SK-N-SH (cell line): ENCODE results near the gene PJA2.

Source experiments
- CHD2 ChIP-seq: fragments of 150-350 bp; IDR thresholded peaks from 2 replicates; pipeline ENCODE4 v1.6.1; 2018; ENCODE audit warnings: low read length; ENCODE audit not compliant: partially characterized antibody
- EP300 ChIP-seq, 2 experiments: IDR thresholded peaks; 2 replicates each; pipeline versions ENCODE4 v1.4.0 to v1.6.1; 2012; ENCODE audit warnings: borderline replicate concordance in 1 of 2, low read depth in 1 of 2, low read length in 1 of 2
- FOXM1 ChIP-seq: IDR thresholded peaks from 2 replicates; pipeline ENCODE4 v1.4.0; 2012; ENCODE audit warnings: low read depth, mild to moderate bottlenecking
- GATA2 ChIP-seq: sonication (generic); formaldehyde crosslinking; IDR thresholded peaks from 2 replicates; pipeline ENCODE4 v1.5.0; 2020; ENCODE audit warnings: mild to moderate bottlenecking, missing genetic modification reagents
- POLR2AphosphoS5 ChIP-seq: IDR thresholded peaks from 2 replicates; pipeline ENCODE4 v1.6.1; 2012; ENCODE audit warnings: low read depth, low read length
- RXRA ChIP-seq: IDR thresholded peaks from 2 replicates; pipeline ENCODE4 v1.4.0; 2012; ENCODE audit warnings: low read depth, mild to moderate bottlenecking, borderline replicate concordance
- SMC3 ChIP-seq: IDR thresholded peaks from 2 replicates; pipeline ENCODE4 v1.6.1; 2012; ENCODE audit warnings: low read depth, low read length, improper control_type of control experiment
- TAF1 ChIP-seq: IDR thresholded peaks from 2 replicates; pipeline ENCODE4 v1.6.1; 2012; ENCODE audit warnings: low read depth, mild to moderate bottlenecking, low read length, moderate library complexity, borderline replicate concordance
- USF2 ChIP-seq: fragments of 150-350 bp; IDR thresholded peaks from 2 replicates; pipeline ENCODE4 v1.6.1; 2017; ENCODE audit warnings: antibody characterized with exemption, low read length, low read depth, borderline replicate concordance
- YY1 ChIP-seq: IDR thresholded peaks from 2 replicates; pipeline ENCODE4 v1.4.0; 2012; ENCODE audit warnings: low read depth, mild to moderate bottlenecking
- TF ChIP-seq, protein P1 (sequence below): fragments of 200-600 bp; sonication (generic); IDR thresholded peaks from 2 replicates; pipeline ENCODE4 v1.6.1; 2017; ENCODE audit warnings: antibody characterized with exemption, mild to moderate bottlenecking, moderate library complexity
- TF ChIP-seq, protein P2 (sequence below): IDR thresholded peaks from 2 replicates; pipeline ENCODE4 v1.6.1; 2012; ENCODE audit warnings: mild to moderate bottlenecking, low read depth, low read length, moderate library complexity
- TF ChIP-seq, protein P3 (sequence below): fragments of 150-350 bp; IDR thresholded peaks from 2 replicates; pipeline ENCODE4 v1.6.1; 2016; ENCODE audit warnings: mild to moderate bottlenecking, low read depth, low read length
- TF ChIP-seq, protein P4 (sequence below): IDR thresholded peaks from 2 replicates; pipeline ENCODE4 v1.4.0; 2012; ENCODE audit warnings: low read depth, borderline replicate concordance

DNA sequence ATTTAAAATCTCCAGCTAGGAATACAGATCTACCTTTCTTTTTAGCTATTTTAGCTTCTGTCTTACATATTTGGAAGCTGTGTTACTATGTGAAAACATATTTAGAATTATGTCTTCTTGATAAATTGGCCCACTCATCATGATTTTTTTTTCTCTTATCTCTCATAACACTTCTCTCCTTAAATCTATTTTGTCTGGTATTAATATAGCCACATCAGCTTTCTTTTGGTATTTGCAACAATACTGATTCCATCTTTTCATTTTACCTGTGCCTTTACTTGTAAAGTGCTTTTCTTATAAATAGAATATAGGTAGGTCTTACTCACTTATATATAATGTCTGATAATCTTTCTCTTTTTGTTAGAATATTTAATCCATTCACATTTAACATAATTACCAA, 19.6 kb downstream of the PJA2 start:
- TF ChIP-seq POLR2AphosphoS5 = no peak
- no peak for TF ChIP-seq SMC3
- TF ChIP-seq, protein P1, sequence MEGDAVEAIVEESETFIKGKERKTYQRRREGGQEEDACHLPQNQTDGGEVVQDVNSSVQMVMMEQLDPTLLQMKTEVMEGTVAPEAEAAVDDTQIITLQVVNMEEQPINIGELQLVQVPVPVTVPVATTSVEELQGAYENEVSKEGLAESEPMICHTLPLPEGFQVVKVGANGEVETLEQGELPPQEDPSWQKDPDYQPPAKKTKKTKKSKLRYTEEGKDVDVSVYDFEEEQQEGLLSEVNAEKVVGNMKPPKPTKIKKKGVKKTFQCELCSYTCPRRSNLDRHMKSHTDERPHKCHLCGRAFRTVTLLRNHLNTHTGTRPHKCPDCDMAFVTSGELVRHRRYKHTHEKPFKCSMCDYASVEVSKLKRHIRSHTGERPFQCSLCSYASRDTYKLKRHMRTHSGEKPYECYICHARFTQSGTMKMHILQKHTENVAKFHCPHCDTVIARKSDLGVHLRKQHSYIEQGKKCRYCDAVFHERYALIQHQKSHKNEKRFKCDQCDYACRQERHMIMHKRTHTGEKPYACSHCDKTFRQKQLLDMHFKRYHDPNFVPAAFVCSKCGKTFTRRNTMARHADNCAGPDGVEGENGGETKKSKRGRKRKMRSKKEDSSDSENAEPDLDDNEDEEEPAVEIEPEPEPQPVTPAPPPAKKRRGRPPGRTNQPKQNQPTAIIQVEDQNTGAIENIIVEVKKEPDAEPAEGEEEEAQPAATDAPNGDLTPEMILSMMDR = no peak
- TF ChIP-seq, protein P2, sequence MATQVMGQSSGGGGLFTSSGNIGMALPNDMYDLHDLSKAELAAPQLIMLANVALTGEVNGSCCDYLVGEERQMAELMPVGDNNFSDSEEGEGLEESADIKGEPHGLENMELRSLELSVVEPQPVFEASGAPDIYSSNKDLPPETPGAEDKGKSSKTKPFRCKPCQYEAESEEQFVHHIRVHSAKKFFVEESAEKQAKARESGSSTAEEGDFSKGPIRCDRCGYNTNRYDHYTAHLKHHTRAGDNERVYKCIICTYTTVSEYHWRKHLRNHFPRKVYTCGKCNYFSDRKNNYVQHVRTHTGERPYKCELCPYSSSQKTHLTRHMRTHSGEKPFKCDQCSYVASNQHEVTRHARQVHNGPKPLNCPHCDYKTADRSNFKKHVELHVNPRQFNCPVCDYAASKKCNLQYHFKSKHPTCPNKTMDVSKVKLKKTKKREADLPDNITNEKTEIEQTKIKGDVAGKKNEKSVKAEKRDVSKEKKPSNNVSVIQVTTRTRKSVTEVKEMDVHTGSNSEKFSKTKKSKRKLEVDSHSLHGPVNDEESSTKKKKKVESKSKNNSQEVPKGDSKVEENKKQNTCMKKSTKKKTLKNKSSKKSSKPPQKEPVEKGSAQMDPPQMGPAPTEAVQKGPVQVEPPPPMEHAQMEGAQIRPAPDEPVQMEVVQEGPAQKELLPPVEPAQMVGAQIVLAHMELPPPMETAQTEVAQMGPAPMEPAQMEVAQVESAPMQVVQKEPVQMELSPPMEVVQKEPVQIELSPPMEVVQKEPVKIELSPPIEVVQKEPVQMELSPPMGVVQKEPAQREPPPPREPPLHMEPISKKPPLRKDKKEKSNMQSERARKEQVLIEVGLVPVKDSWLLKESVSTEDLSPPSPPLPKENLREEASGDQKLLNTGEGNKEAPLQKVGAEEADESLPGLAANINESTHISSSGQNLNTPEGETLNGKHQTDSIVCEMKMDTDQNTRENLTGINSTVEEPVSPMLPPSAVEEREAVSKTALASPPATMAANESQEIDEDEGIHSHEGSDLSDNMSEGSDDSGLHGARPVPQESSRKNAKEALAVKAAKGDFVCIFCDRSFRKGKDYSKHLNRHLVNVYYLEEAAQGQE = no peak
- no peak for TF ChIP-seq FOXM1
- no peak for TF ChIP-seq CHD2
- TF ChIP-seq RXRA = no peak
- TF ChIP-seq USF2 = no peak
- TF ChIP-seq YY1 = no peak
- TF ChIP-seq GATA2 (CRISPR knock-in tag) = no peak
- no peak for TF ChIP-seq EP300 (IDR thresholded peaks at IDR 0.05; ENCODE audit: borderline replicate concordance in 1 of 2, low read depth in 1 of 2, low read length in 1 of 2)
- no peak for TF ChIP-seq TAF1
- TF ChIP-seq, protein P3, sequence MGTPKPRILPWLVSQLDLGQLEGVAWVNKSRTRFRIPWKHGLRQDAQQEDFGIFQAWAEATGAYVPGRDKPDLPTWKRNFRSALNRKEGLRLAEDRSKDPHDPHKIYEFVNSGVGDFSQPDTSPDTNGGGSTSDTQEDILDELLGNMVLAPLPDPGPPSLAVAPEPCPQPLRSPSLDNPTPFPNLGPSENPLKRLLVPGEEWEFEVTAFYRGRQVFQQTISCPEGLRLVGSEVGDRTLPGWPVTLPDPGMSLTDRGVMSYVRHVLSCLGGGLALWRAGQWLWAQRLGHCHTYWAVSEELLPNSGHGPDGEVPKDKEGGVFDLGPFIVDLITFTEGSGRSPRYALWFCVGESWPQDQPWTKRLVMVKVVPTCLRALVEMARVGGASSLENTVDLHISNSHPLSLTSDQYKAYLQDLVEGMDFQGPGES = no peak
- TF ChIP-seq, protein P4, sequence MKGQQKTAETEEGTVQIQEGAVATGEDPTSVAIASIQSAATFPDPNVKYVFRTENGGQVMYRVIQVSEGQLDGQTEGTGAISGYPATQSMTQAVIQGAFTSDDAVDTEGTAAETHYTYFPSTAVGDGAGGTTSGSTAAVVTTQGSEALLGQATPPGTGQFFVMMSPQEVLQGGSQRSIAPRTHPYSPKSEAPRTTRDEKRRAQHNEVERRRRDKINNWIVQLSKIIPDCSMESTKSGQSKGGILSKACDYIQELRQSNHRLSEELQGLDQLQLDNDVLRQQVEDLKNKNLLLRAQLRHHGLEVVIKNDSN = no peak
